NCI-H187 treated with DMSO at 0.1 percent for 48 hours (cell line): ENCODE results near the gene ARHGAP42.
"Not testable (repeated sequence)": the region's sequence is repeated elsewhere in the genome, so short reads cannot be mapped to it uniquely, and the experiment has no call there.

Source experiments
- DNase-seq: peaks from one replicate; lab custom pipeline; 2025; lab: John Stamatoyannopoulos, UW

Gene ARHGAP42

DNA sequence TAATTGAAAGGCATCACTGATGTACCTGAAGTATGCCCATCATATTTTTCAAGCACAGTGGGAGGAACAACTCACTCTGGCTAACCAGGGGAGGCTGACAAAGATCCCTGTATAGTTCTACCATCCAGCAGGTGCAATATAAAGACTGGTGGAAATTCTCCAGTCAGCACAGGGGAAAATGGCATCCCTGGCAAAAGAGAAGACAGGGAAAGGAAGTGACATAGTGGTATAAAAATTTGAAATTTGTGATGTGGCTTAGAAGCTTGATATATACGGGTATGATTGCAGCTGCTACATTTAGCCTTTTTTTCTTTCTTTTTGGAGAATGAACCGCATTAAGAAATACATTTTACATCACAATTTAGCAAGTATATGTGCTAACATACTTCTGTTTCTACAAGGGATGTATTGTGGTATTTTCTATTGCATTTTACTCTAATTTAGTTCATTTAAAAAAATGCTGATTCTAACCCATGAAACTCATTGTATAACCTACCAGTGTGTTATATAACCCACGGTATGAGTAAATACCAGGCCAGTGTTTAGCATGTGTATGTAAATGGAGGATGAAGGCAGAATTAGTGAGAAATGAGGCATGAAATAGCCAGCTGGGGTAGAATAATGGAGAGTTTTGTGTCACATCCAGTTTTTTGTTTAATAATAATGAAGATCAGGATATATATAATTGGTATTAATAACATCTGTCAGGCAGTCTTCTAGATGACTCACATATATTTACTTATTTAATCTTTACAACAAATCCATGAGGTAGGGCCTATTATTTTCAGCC is 186.1 kb downstream of the ARHGAP42 start:
- DNase-seq: no peak

DNA sequence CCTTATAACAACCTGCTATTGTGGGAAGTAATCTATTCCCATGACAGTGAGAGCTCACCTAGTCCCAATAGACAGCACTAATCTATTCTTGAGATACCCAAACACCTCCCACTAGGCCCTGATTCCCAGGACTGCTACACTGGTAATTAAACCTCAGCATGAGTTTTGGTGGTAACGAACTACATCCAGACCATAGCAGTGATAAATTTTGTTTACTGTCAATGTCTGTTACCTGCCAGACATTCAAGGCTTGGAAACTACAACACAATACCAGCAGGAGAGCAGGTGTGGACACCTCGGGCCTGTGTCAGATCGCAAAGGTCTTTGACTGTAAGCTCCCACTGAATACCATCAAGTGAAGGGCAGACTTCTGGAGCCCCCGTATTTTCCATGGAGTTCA is 187.1 kb downstream of the ARHGAP42 start:
- DNase-seq: no peak

DNA sequence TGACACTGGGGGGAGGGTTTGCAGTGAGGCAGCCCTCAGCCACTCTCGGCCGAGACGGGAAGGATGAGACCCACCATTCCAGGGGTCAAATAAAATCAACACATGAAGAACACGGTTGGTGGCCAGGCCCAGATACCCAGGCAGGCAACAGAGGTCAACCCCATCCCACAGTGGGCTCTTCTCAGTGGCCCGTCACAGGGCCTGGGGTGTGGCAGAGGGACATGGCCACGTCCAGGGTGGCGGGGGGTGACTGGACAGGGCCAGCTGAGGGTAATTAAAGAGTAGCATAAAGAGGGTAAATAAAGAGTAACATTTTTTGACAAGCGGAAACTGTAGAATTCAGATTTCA is 188.4 kb downstream of the ARHGAP42 start:
- DNase-seq: no peak

DNA sequence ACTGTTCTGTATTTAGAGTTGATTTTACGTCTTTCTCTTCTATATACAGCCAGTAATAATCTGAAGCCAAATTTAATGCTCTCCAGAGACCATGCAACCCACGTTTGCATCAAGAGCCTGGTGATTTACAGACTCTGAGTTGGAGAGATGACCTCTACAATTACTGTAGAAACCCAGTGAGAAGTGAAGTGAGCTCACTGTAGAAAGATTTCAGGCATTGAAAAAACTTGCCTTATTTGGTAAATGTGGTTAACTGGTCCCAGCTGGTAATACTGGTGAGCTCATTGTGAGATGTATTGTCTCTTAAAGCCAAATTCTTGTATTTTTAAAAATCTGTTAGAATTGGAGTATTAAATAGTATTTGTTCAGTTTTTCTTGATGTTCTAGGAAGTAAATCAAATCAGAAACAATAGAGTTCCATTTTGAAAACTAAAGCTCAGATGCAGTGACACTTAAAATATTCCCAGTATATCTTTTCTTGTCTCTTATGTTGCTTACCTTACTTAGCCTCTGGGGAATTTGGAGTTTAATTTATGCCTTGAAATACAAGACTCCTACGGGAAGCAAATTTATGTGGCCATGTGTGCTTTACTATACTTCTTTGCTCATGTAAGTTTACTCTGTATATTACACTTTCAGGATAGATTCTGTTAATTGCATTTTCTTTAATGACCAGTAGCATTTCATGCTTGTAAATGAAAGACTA is 189.9 kb downstream of the ARHGAP42 start:
- no peak for DNase-seq

DNA sequence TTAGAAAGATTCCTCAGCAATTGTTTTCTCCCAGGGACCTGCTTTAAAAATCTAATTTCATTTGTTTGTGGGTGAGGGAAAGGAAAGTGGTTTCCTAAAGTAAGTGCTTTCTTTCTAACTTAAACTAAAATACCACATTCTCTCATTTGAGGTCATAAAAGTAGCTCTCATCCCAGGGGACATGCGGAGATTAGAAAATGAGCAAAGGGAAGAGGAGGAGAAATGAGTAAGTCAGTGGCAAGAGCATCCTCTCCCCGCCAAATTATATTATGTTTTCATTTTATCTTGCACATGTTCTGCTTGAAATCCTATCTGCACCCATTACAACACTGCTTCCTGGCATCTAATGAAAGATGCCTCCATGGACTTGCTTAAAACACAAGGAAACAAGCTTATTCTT is 191.4 kb downstream of the ARHGAP42 start:
- DNase-seq: no peak

DNA sequence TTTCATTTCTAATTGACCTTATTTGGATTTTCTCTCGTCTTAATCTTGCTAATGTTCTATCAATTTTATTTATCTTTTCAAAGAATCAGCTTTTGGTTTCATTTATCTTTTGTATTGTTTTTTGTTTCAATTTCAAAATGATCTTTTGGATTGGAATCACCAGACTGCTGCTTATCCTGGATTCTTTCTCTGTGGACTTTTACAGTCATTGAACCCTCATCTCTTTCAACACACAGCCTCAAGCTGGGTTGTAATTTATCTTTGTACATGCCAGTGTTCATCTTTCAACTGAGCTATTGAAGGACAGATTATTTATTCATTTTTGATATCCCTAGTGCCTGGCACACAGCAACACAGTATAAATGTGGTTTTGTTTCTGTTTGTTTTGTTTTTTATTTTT is 195.9 kb downstream of the ARHGAP42 start:
- no peak for DNase-seq

DNA sequence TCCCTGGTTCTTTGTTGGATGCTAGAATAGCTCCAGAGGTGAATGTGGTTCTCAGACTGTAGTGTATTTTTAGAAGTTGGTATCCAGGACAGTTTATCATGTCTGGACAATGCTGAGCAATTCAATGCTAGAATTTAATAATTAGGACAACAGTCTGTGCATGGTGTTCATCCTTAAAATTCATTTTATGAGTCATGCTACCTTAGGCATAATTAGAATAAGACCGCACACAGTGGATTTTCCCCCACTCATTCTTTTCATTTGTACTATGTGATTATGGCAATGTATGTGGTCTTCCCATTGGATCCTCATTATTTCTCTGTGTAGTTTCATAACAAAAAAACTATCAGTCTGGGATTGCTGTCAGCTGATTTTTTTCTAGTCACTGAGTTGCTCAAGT is 196.7 kb downstream of the ARHGAP42 start:
- DNase-seq: no peak

DNA sequence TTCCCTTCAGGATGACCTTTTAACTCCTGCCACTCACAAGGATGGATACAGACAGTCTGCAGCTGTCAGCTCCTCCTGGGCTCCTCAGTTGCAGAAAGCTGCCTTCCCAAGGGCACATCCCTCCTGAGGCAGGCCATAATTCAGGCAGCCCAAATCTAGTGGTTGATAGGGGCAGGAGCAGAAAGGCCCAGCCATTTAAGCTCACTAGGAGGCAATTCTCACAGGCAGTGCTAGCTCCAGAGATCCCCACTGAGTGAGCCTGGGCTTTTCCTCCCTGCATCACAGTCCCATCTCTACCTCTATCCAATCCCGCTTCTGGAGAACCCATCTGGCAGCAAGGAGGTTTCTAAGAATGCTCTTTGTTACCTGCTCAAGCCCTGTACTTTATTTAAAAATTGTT is 200.6 kb downstream of the ARHGAP42 start:
- no peak for DNase-seq

DNA sequence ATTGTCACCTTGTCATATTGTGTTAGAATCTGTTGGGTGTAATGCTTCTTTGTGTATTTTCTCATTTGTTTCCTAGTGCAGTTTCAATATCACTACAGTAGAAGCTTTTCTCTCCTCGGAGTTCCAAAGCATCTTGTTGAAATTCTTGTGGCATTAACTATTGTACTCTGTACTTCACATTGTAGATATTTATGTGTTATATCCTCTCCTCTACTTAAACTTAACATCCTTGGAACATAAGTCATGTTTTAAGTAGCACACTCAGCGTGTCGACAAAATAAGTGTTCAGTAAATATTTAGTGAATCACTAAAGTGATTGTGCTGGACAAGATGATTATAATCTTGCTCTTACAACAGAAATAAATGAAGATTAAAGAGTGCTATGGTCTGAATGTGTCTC is 201.7 kb downstream of the ARHGAP42 start:
- DNase-seq: no peak

DNA sequence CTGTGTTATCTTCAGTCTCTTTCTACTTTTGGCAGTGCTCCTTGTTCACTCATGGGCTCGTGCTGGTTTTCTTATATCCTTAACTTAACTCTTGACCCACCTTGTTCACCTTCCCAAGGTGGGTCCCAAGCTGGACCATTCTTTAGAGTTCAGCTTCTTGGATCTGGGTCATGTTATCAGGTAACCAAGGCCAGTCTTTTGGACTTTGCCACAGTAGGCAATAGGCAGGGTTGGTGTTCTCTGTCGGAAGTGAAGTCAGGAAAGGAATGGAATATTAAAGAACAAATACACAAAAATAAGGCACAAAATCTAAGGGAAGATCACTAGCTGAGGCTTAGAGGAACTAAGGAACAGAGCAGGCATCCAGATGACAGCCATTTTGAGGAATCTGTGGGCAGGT is 202.7 kb downstream of the ARHGAP42 start:
- DNase-seq: no peak

DNA sequence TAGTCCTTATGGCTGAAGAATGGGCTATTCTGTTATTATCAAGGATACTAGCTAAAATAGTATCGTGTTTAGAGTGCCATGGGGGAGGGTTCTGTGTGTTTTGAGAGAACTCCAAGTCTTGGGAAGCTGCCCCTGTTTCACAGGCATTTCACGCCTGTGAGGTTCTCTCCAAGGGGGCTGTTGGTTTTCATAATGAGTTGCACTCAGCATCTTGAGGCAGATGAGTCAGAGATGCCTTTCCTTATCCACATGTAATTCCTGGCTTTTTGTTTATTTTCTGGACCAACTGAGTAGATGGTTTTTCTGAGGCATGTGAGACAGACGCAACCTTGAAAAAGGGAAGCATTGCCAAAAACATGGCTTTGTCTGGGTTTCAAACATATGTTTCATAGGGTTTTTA is 203.7 kb downstream of the ARHGAP42 start:
- no peak for DNase-seq

DNA sequence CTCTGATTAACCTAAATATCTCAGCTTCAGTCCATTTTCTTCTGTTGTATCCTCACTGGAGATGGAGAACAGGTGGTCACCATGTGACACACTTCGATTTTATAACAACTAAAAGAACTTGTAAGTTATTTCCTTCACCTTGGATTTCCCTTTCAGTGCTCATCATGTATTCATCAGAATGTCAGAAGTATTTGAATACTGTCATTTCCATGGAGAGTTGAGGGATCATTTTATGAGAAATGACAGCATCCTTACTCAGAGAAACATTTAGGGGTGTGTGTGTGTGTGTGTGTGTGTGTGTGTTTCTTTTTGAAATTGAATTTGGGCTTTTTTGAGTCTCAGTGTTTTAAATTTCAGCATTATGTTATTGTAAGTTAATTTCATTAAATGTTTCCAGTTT is 205.8 kb downstream of the ARHGAP42 start:
- no peak for DNase-seq

DNA sequence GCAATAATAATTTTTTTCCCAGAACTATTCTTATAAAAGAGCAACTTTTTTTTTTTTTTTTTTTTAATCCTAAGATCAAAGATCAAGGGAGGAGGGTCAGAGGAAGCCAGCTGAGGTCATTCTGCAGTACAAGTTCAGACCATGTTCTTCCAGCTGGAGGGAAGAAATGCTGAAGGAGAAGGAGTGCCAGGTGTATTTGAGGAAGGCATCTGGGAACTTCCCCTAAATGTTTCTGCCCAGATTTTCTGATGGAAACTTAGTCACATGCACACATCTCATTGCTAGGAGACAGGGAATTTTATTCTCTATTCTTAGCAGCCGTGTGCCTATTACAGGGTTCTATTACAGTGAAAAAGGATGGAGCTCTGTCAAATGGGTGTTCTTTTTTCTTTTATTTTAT is 208.4 kb downstream of the ARHGAP42 start:
- DNase-seq: no peak

DNA sequence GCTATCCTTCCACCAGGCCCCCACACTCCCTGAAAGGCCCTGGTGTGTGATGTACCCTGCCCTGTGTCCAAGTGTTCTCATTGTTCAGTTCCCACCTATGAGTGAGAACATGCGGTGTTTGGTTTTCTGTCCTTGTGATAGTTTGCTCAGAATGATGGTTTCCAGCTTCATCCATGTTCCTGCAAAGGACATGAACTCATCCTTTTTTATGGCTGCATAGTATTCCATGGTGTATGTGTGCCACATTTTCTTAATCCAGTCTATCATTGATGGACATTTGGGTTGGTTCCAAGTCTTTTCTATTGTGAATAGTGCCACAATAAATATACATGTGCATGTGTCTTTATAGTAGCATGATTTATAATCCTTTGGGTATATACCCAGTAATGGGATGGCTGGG is 208.9 kb downstream of the ARHGAP42 start:
- not testable (repeated sequence) for DNase-seq

DNA sequence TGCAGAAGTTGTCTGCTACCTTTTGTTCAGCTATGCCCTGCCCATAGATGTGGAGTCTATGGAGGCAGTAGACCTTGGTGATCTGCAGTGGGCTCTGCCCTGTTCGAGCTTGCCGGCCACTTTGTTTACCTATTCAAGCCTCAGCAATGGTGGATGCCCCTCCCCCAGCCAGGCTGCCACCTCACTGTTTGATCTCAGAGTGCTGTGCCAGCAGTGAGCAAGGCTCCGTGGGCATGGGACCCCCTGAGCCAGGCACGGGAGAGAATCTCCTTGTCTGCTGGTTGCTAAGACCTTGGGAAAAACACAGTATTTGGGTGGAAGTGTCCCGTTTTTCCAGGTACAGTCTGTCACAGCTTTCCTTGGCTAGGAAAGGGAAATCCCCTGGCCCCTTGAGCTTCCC is 214.4 kb downstream of the ARHGAP42 start:
- not testable (repeated sequence) for DNase-seq

DNA sequence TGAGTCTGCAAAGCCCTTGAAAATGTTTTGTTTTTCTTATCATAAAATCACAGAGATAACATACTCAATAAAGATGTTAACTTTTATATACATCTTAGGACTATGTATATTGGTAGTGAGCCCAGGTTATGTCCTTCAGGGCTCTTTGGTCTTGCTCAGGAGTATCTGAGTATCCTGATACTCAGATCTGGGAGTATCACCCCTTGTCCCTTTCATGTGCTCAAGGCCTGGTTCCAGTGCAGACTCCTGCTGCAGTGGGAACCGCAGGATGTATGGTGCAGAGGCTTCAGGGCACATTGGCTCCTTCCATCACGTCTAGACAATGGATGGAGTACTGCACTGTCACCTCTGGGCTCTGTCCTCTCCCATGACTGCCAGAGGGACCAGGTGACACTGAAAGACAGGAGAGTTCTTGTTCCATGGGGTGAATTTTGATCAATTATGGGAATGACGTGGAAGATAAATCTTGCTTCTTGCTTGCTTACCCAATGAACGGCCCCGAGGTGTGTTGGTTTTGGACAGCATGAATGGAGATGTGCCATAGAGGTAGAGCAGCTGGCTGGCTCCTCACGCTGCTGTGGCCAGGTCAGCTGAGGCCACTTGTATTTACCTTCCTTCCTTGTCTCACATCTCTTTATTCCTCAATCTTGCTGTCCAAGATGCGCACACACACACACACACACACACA is 215.5 kb downstream of the ARHGAP42 start:
- no peak for DNase-seq

DNA sequence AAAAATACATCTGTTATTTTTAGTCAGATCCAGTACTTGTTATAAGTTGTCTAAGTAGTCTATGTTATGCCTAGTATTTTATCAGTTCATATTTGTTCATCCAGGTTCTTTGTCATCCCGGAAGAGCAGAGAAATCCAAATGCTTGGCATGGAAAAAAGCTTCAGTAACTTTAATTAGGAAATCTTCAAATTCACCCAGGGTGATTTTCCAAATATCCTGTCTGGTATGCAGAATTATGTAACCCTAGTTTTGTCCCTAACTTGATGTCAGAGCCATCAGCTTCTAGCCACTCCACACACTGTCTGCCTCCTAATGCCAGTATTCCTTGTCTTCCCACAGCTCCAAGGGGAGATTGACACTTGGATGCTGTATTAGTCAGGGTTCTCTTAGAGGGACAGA is 216.2 kb downstream of the ARHGAP42 start:
- no peak for DNase-seq

DNA sequence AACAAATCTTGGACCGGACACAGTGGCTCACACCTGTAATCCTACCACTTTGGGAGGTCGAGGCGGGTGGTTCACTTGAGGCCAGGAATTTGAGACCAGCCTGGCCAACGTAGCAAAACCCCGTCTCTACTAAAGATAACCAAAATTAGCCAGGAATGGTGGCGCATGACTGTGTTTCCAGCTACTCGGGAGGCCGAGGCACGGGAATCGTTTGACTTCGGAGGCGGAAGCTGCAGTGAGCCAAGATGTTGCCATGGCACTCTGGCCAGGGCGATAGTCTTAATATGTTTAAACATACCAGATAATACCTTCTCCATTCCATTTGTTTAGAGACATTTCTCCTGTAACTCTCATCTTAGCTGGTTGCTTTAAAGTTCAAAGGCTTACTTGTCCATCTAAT is 218.6 kb downstream of the ARHGAP42 start:
- DNase-seq: no peak

DNA sequence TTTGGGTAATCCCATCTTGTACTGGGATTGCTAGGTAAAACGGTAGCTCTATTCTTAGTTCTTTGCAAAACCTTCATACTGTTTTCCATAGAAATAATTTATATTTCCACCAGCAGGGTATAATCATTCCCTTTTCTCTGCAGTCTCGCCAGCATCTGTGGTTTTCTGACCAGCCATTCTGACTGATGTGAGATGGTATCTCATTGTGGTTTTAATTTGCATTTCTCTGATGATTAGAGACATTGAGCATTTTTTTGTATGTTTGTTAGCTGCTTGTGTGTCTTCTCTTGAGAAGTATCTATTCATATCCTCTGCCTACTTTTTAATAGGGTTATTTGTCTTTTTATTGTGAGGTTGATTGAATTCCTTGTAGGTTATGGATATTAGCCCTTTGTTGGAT is 221.7 kb downstream of the ARHGAP42 start:
- no peak for DNase-seq

DNA sequence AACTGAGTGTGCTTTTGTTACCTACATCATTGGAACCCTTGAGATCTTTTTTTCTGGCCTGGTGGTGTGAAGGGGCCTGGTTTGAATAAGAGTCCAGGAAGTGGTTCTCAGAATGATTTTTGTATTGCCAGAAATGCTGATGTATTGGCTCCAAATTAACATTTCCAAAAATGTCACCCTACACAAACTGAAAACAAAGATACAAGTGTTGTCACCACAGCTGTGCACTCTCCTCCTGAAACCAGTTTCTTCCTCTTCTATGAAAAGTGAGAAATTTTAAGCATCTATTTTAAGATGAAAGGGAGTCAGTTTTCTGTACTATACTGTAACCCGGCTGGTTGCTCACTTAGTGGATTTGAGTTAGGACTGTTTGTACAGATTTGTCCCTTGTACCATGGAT is 223.7 kb downstream of the ARHGAP42 start:
- DNase-seq: no peak

DNA sequence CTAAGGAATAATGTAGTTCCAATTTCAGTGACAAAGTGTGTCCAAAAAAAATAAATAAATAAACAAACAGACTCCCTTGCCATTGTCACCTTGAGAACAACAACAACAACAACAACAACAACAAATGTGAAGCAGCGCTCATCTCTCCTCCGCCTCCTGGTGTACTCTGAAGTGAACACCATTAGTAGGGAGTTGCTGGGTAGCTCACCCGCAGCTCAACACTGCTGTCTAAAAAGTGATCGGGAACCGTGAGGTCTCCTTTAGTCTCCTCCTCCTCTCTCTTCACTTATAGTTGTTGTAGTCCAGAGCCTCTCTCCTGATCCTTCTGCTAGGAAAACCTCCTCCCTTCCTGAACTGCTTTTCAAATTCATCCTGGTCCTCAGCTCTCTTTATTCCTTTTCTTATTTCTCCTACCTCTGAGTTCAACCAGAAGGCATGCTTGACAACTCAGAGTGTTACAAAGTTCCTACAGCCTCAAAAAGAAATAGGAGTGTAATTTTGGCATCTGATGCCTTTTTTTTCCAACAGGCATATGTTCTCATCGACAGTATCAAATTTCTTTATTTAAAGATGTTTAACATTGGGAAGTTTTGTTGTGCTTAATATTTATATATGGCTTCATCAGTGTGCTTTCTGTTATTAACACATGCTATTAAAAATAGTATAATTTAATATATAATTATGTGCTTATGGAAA is 227.5 kb downstream of the ARHGAP42 start:
- no peak for DNase-seq
